ENCODE measurements around the gene C1QL4.
A peak's percentile ranks its signal among the peaks of the same experiment; 100 is the strongest.

DNA sequence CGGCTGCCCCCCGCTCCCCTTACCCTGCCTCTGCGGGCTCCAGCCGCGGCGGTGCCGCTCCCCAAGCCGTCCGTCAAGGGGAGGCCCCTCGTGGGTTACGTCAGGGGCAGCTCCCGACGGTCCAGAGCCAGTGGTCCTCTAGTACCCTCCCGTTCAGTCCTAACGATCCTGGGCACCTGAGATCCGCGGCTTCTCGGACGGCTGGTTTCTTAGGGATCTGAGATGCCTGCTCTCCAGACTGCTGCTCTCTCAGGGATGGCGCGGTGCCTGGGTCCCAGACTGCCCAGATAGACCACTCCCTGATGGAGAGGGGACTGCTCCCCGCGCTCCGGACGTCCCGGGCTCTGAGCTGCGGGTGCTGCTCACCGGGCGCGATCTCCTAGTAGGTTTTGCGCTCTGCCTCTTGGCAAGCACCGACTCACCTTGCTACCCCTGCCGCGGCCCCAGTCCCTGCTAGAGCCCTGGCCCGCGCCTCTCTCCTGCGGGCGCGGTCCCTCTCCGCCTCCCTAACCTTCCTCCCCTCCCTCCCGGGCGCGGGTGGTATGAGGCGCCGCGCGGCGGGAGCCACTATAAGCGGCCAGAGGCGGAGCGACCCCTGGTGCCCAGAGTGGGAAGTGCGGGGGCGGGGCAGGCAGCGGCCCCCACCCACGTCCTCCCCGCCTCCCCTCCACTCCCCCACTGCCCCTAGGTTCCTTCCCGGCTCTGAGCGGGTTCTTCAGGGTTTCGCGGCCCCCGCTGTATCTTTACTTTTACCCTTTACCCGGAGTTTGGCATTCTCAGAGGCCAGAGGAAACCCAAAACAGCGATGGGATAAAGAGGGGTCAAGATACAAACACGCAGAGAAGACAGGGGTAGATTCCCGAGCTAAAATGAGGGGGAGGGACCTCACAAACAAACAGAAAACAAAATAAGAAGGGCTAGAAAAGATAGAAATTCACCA is at the start of gene C1QL4:
- TF ChIP-seq, protein P1, sequence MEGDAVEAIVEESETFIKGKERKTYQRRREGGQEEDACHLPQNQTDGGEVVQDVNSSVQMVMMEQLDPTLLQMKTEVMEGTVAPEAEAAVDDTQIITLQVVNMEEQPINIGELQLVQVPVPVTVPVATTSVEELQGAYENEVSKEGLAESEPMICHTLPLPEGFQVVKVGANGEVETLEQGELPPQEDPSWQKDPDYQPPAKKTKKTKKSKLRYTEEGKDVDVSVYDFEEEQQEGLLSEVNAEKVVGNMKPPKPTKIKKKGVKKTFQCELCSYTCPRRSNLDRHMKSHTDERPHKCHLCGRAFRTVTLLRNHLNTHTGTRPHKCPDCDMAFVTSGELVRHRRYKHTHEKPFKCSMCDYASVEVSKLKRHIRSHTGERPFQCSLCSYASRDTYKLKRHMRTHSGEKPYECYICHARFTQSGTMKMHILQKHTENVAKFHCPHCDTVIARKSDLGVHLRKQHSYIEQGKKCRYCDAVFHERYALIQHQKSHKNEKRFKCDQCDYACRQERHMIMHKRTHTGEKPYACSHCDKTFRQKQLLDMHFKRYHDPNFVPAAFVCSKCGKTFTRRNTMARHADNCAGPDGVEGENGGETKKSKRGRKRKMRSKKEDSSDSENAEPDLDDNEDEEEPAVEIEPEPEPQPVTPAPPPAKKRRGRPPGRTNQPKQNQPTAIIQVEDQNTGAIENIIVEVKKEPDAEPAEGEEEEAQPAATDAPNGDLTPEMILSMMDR (IDR thresholded peaks at IDR 0.05), result peak; percentile 68 to 99 (median 82)
- no peak for TF ChIP-seq POLR2A (IDR thresholded peaks at IDR 0.05)

Measured in esophagus squamous epithelium (tissue), 4 donors.